K562 (cell line): ENCODE measurements around the gene BBLN. TPM values are rescaled to one million over a fixed set of nuclear protein-coding genes. Genes with fewer than 3 reads are reported as not detected.

Experiments
- BRCA1 ChIP-seq, 2 experiments: fragments of 450-650 bp in 1 of 2; sonication (generic) in 1 of 2; formaldehyde crosslinking in 1 of 2; IDR thresholded peaks; 2 replicates each; pipeline versions ENCODE4 v1.5.0 to v1.6.1; 2017 to 2020; ENCODE audit warnings: mild to moderate bottlenecking in 1 of 2, missing genetic modification reagents in 1 of 2
- CAMTA2 ChIP-seq: fragments of 250-450 bp; sonication (Bioruptor Pico); conservative IDR thresholded peaks from 2 replicates; pipeline ENCODE4 v1.5.1; 2022
- DIDO1 ChIP-seq: fragments of 450-650 bp; IDR thresholded peaks from 2 replicates; pipeline ENCODE4 v1.6.1; 2016; ENCODE audit warnings: low read depth, missing biosample characterization, missing genetic modification characterization
- ETV6 ChIP-seq, 3 experiments: fragments of 150-350 bp in 1 of 3; sonication (generic) in 1 of 3; formaldehyde crosslinking in 1 of 3; IDR thresholded peaks; 2 replicates each; pipeline versions ENCODE4 v1.6.1 to v1.8.0; 2014 to 2022; ENCODE audit warnings: borderline replicate concordance in 2 of 3, low read depth in 2 of 3, antibody characterized with exemption in 1 of 3, low read length in 1 of 3, mild to moderate bottlenecking in 1 of 3, missing genetic modification reagents in 1 of 3
- HMGN3 ChIP-seq: IDR thresholded peaks from 2 replicates; pipeline ENCODE4 v1.6.1; 2011; ENCODE audit warnings: borderline replicate concordance, low read depth, mild to moderate bottlenecking, mixed read lengths, low read length; ENCODE audit not compliant: insufficient read length; ENCODE audit errors: extremely low read depth
- KDM5B ChIP-seq: fragments of 200-600 bp; sonication (generic); IDR thresholded peaks from 2 replicates; pipeline ENCODE4 v1.6.1; 2012; ENCODE audit warnings: low read depth, mild to moderate bottlenecking, moderate library complexity, low read length, control low read depth, inconsistent platforms; ENCODE audit not compliant: insufficient replicate concordance
- RBBP5 ChIP-seq: fragments of 200-600 bp; sonication (generic); IDR thresholded peaks from 2 replicates; pipeline ENCODE4 v1.6.1; 2012; ENCODE audit warnings: borderline replicate concordance, mild to moderate bottlenecking, low read length, control low read depth, inconsistent platforms; ENCODE audit not compliant: insufficient read depth, poor library complexity, severe bottlenecking
- REST ChIP-seq, 2 experiments: fragments of 450-650 bp; formaldehyde crosslinking in 1 of 2; IDR thresholded peaks; 2 replicates each; pipeline versions ENCODE4 v1.4.0 to v1.6.1; 2014 to 2020; ENCODE audit warnings: mild to moderate bottlenecking in 2 of 2, borderline replicate concordance in 1 of 2, low read depth in 1 of 2
- SP2 ChIP-seq: IDR thresholded peaks from 2 replicates; pipeline ENCODE4 v1.6.1; 2011; ENCODE audit warnings: mild to moderate bottlenecking, low read depth, low read length, moderate library complexity; ENCODE audit not compliant: poor library complexity, severe bottlenecking; ENCODE audit errors: extremely low read depth
- ZBTB26 ChIP-seq: fragments of 450-650 bp; formaldehyde crosslinking; IDR thresholded peaks from 2 replicates; pipeline ENCODE4 v1.4.0; 2022; ENCODE audit warnings: missing genetic modification characterization
- ZNF408 ChIP-seq: fragments of 250-450 bp; sonication (Bioruptor Pico); IDR thresholded peaks from 2 replicates; pipeline ENCODE4 v1.4.0; 2020; ENCODE audit warnings: low read depth, mild to moderate bottlenecking, moderate library complexity
- ZNF717 ChIP-seq: fragments of 250-450 bp; sonication (Bioruptor Pico); IDR thresholded peaks from 2 replicates; pipeline ENCODE4 v1.5.0; 2021
- polyA plus RNA-seq, 8 experiments: library from polyadenylated mRNA; depleted of rRNA in 4 of 8; stranded (reverse) in 5 of 8; unstranded in 3 of 8; fragments of >200 nt; fragmentation: Nextera tagmentation in 2 of 8; fragmentation: Illumina TruSeq in 1 of 8; extraction: Ambion mirVana in 2 of 8; extraction: Trizol in 1 of 8; gene quantifications; 2 replicates each; pipeline versions ENCODE4 v1.2.1 to v1.2.3, GENCODE V29; 2011 to 2014; ENCODE audit warnings: inconsistent platforms in 1 of 8, missing spikeins in 1 of 8
- total RNA-seq, 7 experiments: library from RNA; depleted of rRNA in 6 of 7; stranded (reverse); fragments of >200 nt in 6 of 7; fragmentation: Illumina TruSeq in 2 of 7; extraction: Trizol in 2 of 7; gene quantifications; 2 replicates each; pipeline versions ENCODE4 v1.2.1 to v1.2.3, GENCODE V29; 2011 to 2021; ENCODE audit warnings: low replicate concordance in 1 of 7
- TF ChIP-seq, protein P1 (sequence below): fragments of 450-650 bp; IDR thresholded peaks from 2 replicates; pipeline ENCODE4 v1.6.1; 2016; ENCODE audit warnings: mild to moderate bottlenecking

Gene BBLN
- total and polyA plus RNA-seq, 9 of the 15 experiments (the other 6 are each of a cell fraction or from before 2014, with no cell fraction given), result 4.2 to 331 (median 87.1) TPM

- TF ChIP-seq ZBTB26 (CRISPR knock-in tag), result peak; percentile 59; the same call in 1 of the 2 replicates
- TF ChIP-seq ETV6 (IDR thresholded peaks at IDR 0.05; ENCODE audit: borderline replicate concordance in 1 of 2, low read depth in 2 of 2, low read length in 1 of 2), result 0 out of 4 replicates have a peak, but pooled peaks of 1 of the 2 experiments have one; percentile 13
- no peak for TF ChIP-seq ETV6 (CRISPR knock-in tag; IDR thresholded peaks at IDR 0.05; ENCODE audit: borderline replicate concordance)
- no peak for TF ChIP-seq ZNF717
- TF ChIP-seq ZNF408 (CRISPR knock-in tag), result no peak
- peak; percentile 95 for TF ChIP-seq KDM5B
- TF ChIP-seq, protein P1, sequence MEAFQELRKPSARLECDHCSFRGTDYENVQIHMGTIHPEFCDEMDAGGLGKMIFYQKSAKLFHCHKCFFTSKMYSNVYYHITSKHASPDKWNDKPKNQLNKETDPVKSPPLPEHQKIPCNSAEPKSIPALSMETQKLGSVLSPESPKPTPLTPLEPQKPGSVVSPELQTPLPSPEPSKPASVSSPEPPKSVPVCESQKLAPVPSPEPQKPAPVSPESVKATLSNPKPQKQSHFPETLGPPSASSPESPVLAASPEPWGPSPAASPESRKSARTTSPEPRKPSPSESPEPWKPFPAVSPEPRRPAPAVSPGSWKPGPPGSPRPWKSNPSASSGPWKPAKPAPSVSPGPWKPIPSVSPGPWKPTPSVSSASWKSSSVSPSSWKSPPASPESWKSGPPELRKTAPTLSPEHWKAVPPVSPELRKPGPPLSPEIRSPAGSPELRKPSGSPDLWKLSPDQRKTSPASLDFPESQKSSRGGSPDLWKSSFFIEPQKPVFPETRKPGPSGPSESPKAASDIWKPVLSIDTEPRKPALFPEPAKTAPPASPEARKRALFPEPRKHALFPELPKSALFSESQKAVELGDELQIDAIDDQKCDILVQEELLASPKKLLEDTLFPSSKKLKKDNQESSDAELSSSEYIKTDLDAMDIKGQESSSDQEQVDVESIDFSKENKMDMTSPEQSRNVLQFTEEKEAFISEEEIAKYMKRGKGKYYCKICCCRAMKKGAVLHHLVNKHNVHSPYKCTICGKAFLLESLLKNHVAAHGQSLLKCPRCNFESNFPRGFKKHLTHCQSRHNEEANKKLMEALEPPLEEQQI, result no peak
- TF ChIP-seq HMGN3, result no peak
- peak; percentile 97 for TF ChIP-seq SP2
- TF ChIP-seq RBBP5, result peak; percentile 98
- TF ChIP-seq DIDO1 (tag), result peak; percentile 48; the same call in 1 of the 2 replicates
- TF ChIP-seq REST (IDR thresholded peaks at IDR 0.05; ENCODE audit: borderline replicate concordance), result no peak
- peak; percentile 79 for TF ChIP-seq REST (CRISPR knock-in tag; IDR thresholded peaks at IDR 0.05; ENCODE audit: low read depth)
- TF ChIP-seq BRCA1 (IDR thresholded peaks at IDR 0.05), result no peak
- no peak for TF ChIP-seq BRCA1 (CRISPR knock-in tag; IDR thresholded peaks at IDR 0.05)
- peak; percentile 97 for TF ChIP-seq CAMTA2 (CRISPR knock-in tag)
These were observed 31.5 kb downstream of the BBLN start, which contains the start of gene CIZ1 (continued) for GRCh38 chr9:128191406-128192046.
